ENCODE data around the gene SPINK8. TPM values are rescaled to one million over a fixed set of nuclear protein-coding genes. Genes with fewer than 3 reads are reported as not detected.
A peak's percentile ranks its signal among the peaks of the same experiment; 100 is the strongest.

SPINK8 gene
- polyA plus RNA-seq, 1 donor: not detected

DNA sequence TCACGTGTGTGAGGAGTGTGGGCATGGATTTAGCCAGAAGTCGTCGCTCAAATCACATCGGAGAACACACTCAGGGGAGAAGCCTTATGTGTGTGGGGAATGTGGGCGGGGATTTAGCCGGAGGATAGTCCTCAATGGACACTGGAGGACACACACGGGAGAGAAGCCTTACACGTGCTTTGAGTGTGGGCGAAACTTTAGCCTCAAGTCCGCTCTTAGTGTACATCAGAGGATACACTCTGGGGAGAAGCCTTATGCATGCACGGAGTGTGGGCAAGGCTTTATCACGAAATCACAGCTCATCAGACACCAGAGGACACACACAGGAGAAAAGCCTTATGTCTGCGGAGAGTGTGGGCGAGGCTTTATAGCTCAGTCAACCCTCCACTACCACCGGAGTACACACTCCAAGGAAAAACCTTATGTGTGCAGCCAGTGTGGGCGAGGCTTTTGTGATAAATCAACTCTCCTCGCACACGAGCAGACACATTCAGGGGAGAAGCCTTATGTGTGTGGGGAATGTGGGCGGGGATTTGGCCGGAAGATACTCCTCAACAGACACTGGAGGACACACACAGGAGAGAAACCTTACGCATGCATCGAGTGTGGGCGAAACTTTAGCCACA is 64.4 kb downstream of the SPINK8 start:
- peak; percentile 7 to 42 for DNase-seq
- Histone ChIP-seq H3K4me1 (ENCODE audit: control insufficient read depth, insufficient read depth, low read length) (peaks cover 18% of the 10 kb centered on the region), H3K4me3 (ENCODE audit: low read length) (no peak overlapping the region), H3K27me3 (ENCODE audit: control insufficient read depth, insufficient read depth, low read length) (no peaks in the 10 kb centered on the region), H3K36me3 (ENCODE audit: control insufficient read depth, insufficient read depth, low read length) (no peaks in the 10 kb centered on the region), H3K27ac (ENCODE audit: low read length) (peak overlapping the region; percentile 74), H3K9me3 (ENCODE audit: control insufficient read depth, low read depth, low read length) (peaks cover 7% of the 10 kb centered on the region)
- WGBS (ENCODE audit: insufficient coverage, low lambda C conversion rate): no CpG with 5 or more reads among the region's 23 CpGs

DNA sequence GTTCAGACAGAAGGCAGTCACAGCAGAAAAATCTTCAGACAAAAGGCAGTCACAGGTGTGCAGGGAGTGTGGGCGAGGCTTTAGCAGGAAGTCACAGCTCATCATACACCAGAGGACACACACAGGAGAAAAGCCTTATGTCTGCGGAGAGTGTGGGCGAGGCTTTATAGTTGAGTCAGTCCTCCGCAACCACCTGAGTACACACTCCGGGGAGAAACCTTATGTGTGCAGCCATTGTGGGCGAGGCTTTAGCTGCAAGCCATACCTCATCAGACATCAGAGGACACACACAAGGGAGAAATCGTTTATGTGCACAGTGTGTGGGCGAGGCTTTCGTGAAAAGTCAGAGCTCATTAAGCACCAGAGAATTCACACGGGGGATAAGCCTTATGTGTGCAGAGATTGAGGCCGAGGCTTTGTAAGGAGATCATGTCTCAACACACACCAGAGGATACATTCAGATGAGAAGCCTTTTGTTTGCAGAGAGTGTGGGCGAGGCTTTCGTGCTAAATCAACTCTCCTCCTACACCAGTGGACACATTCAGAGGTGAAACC is 65.0 kb downstream of the SPINK8 start:
- H3K4me3 ChIP-seq (ENCODE audit: low read length): no peak overlapping the region
- no peaks in the 10 kb centered on the region for H3K27me3 ChIP-seq (ENCODE audit: control insufficient read depth, insufficient read depth, low read length)
- peaks cover 18% of the 10 kb centered on the region for H3K4me1 ChIP-seq (ENCODE audit: control insufficient read depth, insufficient read depth, low read length)
- H3K9me3 ChIP-seq (ENCODE audit: control insufficient read depth, low read depth, low read length): peaks cover 7% of the 10 kb centered on the region
- H3K27ac ChIP-seq (ENCODE audit: low read length): peak overlapping the region; percentile 74
- WGBS (ENCODE audit: insufficient coverage, low lambda C conversion rate): no CpG with 5 or more reads among the region's 13 CpGs
- peak; percentile 79 to 87 for DNase-seq
- no peaks in the 10 kb centered on the region for H3K36me3 ChIP-seq (ENCODE audit: control insufficient read depth, insufficient read depth, low read length)

DNA sequence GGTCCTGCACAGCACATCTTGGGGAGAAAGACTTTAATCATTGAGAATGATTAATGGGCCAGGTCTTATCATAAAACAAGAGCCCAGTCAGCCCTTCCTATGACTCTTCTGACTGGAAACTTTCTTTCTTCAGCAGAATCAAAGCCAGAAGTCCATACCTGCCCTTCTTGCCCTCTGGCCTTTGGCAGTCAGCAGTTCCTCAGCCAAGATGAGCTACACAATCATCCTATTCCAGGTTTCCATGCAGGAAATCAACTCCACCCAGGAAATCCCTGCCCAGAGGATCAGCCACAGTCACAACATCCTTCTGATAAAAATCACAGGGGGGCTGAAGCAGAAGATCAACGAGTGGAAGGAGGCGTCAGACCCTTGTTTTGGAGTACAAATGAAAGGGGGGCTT is 65.7 kb downstream of the SPINK8 start:
- H3K36me3 ChIP-seq (ENCODE audit: control insufficient read depth, insufficient read depth, low read length): no peaks in the 10 kb centered on the region
- no peak overlapping the region for H3K4me3 ChIP-seq (ENCODE audit: low read length)
- peaks cover 7% of the 10 kb centered on the region for H3K9me3 ChIP-seq (ENCODE audit: control insufficient read depth, low read depth, low read length)
- WGBS (ENCODE audit: insufficient coverage, low lambda C conversion rate): no CpG with 5 or more reads among the region's 2 CpGs
- H3K27ac ChIP-seq (ENCODE audit: low read length): peak overlapping the region; percentile 74
- peak; percentile 16 to 42 for DNase-seq
- peaks cover 18% of the 10 kb centered on the region for H3K4me1 ChIP-seq (ENCODE audit: control insufficient read depth, insufficient read depth, low read length)
- no peaks in the 10 kb centered on the region for H3K27me3 ChIP-seq (ENCODE audit: control insufficient read depth, insufficient read depth, low read length)

DNA sequence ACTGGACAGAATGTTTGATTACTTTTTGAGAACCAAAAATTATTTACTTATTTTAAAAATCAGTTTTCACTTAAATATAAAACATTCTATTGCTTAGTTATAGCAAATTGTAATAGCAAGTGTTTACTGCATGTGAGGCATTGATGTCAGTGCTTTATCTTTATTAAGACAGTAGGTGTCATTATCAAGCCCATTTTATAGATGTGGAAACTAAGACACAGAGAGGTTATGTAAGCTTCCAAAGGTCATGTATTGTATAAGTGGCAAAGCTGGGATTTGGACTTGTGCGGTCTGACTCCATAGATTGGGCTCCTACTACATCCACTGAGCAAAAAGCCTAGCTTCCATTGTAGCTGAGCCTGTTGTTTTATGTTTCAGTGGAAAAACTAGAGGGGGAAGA is 74.9 kb downstream of the SPINK8 start:
- H3K36me3 ChIP-seq (ENCODE audit: control insufficient read depth, insufficient read depth, low read length): peaks cover 2% of the 10 kb centered on the region
- no CpG with 5 or more reads among the region's 1 CpG for WGBS (ENCODE audit: insufficient coverage, low lambda C conversion rate)
- no peak overlapping the region for H3K4me3 ChIP-seq (ENCODE audit: low read length)
- no peaks in the 10 kb centered on the region for H3K27me3 ChIP-seq (ENCODE audit: control insufficient read depth, insufficient read depth, low read length)
- no peak for DNase-seq
- H3K9me3 ChIP-seq (ENCODE audit: control insufficient read depth, low read depth, low read length): no peaks in the 10 kb centered on the region
- no peak overlapping the region for H3K27ac ChIP-seq (ENCODE audit: low read length)
- no peaks in the 10 kb centered on the region for H3K4me1 ChIP-seq (ENCODE audit: control insufficient read depth, insufficient read depth, low read length)

Other genes with a start within 250 kb of the SPINK8 start
- 5.3 TPM for gene CDC25A, start 145.2 kb downstream of the SPINK8 start, polyA plus RNA-seq
- 0.19 TPM for gene CAMP, start 110.2 kb downstream of the SPINK8 start, polyA plus RNA-seq
- gene ZNF589, start 92.6 kb downstream of the SPINK8 start, polyA plus RNA-seq: 7.8 TPM
- 25.3 TPM for gene NME6, start 32.3 kb downstream of the SPINK8 start, polyA plus RNA-seq
- gene FBXW12, start 38.6 kb upstream of the SPINK8 start, polyA plus RNA-seq: 0.18 TPM
- gene PLXNB1, start 96.4 kb upstream of the SPINK8 start, polyA plus RNA-seq: 121 TPM
- gene CCDC51, start 106.5 kb upstream of the SPINK8 start, polyA plus RNA-seq: 19.0 TPM
- 283 TPM for gene TMA7, start 106.6 kb upstream of the SPINK8 start, polyA plus RNA-seq
- gene ATRIP, start 113.1 kb upstream of the SPINK8 start, polyA plus RNA-seq: 6.6 TPM
- gene SHISA5, start 170.5 kb upstream of the SPINK8 start, polyA plus RNA-seq: 200 TPM
- 17.3 TPM for gene PFKFB4, start 223.1 kb upstream of the SPINK8 start, polyA plus RNA-seq
- gene UCN2, start 230.1 kb upstream of the SPINK8 start, polyA plus RNA-seq: 0.87 TPM

Data from large intestine (tissue), 3 donors.